HG02973 (cell line): ENCODE results near the gene HBM.
"Not testable (repeated sequence)": the region's sequence is repeated elsewhere in the genome, so short reads cannot be mapped to it uniquely, and the experiment has no call there.

Experiments
- ATAC-seq: cut with Tn5 transposase; IDR thresholded peaks from one replicate; pipeline ENCODE4 v1.9.1; 2021; ENCODE audit warnings: moderate library complexity; ENCODE audit not compliant: unreplicated experiment

Gene HBM

GRCh38 chr16:180681-181564 lies 15.1 kb downstream of the HBM start:
- no peak for ATAC-seq

DNA sequence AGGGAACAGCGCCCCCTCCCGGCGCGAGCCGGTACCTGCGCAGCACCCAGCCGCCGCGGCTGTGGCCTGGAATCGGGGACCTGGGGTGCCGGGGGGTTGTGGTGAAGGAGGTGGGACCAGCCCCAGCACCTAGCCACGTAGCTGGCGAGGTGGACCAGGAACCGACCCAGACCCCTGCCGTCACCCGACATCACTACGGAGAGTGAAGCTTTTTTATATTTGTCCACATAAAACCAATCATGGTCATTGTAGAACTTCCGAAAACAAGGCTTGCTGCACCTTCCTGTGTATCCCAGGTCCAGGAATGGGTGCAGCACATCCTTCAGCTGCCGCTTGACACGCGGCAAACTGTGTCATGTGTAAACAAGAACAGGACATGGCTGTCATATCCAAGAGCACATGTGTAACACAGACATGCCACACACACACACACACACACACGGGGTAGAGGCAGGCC lies 15.8 kb downstream of the HBM start:
- no peak for ATAC-seq

GRCh38 chr16:183005-183404 lies 17.2 kb downstream of the HBM start:
- no peak for ATAC-seq

- ATAC-seq: no peak
These were observed 19.4 kb downstream of the HBM start for GRCh38 chr16:185213-185612.

GRCh38 chr16:185691-186090 lies 19.9 kb downstream of the HBM start:
- no peak for ATAC-seq

- ATAC-seq: no peak
These were observed 21.6 kb downstream of the HBM start for GRCh38 chr16:187330-187729.

DNA sequence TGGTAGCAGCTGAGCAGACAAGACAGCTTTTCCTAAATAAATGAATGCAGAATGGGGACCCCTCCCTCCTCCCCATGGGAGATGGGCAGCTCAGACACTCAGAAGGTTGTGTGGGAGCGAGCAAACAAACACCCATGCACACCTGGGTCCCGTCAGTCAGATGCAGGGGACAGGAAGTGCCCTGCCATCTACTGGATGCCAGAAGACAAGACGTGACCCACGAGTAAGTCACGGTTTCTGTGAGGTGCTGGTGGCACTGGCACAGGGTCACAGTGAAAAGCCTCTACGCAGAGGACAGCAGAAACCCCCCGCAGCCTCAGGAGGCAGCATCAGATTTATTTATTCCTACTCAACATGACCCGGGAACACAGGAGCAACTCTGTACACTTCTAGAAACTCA lies 22.9 kb downstream of the HBM start:
- ATAC-seq: no peak

DNA sequence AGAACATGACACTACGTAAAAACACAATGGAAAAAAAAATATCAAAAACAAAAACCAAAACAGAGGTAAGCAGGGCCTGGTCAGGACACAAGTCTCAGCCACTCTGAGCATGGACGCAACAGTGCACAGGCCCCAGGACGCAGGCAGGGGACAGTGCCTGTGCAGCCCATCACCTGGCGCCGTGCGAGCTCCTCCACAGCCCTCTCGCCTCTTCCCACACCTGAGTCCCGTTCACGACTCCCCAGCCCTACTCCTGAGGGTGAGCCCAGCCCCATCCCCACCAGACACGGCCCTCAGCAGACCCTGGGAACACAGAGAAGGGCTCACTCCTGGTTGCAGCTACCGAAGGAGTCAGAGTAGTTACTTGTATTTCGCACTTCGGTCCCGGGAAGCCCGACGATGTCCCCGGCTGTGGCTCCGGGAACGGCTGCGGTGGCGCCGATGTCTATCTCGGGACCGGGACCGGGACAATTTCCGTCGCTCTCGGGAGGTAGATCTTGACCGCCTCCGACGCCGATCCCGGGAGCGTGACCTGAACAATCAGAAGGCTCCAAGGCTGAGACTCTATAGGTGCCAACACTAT lies 23.9 kb downstream of the HBM start:
- ATAC-seq: no peak

DNA sequence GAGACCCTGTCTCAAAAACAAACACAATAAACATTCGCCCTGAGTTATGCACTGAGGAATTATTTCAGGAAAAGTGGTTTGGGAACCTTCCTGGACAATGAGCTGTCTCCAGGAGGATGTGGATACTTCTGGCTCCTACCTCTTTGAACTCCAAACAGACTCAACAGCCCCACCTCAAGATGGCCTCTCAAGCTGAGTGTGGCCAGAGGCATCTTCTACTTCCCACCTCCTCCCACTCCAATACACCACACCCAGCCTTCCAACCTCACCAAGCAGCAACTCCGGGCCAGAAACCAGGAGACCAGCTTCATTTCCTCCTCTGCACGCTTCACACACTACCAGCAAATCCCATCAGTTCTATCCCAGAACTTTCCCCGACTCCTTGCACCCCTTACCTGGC lies 26.1 kb downstream of the HBM start:
- ATAC-seq: no peak

GRCh38 chr16:192686-193085 lies 26.9 kb downstream of the HBM start:
- ATAC-seq: no peak

DNA sequence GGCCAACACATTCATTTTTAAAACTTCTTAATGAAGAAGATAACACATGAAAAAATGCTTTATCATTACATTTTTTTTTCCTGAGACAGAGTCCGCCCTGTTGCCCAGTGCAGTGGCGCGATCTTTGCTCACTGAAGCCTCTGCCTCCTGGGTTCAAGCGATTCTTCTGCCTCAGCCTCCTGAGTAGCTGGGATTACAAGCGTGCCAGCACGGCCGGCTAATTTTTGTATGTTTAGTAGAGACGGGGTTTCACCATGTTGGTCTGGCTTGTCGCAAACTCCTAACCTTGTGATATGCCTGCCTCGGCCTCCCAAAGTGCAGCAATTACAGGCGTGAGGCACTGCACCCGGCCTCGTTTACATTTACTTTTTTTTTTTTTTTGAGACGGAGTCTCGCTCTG lies 27.7 kb downstream of the HBM start:
- no peak for ATAC-seq

DNA sequence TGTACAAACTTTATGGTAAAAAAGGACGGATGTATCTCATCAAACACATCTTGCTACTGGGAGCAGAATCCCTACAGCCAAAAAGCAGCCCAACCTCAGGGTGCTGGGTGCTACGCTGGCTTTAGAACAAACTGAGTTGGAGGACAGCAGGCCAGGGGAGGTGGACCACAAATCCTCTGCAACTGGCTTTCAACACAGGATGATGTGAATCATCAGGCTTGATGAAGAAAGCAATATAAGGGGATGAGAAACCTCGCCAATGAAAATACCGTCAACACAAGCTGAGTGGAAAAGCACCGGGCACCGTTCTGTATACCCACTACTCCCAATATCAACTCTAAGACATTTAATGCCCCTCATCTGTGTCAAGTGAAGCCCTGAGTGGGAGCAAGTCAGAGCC lies 28.7 kb downstream of the HBM start:
- no peak for ATAC-seq

DNA sequence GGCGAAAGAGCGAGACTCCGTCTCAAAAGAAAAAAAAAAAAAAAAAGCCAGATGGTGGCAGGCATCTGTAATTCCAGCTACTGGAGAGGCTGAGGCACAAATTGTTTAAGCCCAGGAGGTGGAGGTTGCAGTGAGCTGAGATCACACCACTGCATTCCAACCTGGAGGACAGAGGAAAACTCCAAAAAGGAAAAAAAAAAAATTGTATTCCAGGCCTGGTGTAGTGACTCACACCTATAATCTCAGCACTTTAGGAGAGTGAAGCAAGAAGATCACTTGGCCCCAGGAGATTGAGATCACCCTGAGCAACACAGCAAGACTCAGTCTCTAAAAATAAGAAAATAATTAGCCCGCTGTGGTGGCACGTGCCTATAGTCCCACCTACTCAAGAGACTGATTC lies 34.6 kb downstream of the HBM start:
- ATAC-seq: no peak

GRCh38 chr16:203246-203645 lies 37.5 kb downstream of the HBM start:
- no peak for ATAC-seq

- not testable (repeated sequence) for ATAC-seq
These were observed 38.3 kb downstream of the HBM start for GRCh38 chr16:204046-204445.

GRCh38 chr16:209359-209758 lies 43.6 kb downstream of the HBM start:
- not testable (repeated sequence) for ATAC-seq

DNA sequence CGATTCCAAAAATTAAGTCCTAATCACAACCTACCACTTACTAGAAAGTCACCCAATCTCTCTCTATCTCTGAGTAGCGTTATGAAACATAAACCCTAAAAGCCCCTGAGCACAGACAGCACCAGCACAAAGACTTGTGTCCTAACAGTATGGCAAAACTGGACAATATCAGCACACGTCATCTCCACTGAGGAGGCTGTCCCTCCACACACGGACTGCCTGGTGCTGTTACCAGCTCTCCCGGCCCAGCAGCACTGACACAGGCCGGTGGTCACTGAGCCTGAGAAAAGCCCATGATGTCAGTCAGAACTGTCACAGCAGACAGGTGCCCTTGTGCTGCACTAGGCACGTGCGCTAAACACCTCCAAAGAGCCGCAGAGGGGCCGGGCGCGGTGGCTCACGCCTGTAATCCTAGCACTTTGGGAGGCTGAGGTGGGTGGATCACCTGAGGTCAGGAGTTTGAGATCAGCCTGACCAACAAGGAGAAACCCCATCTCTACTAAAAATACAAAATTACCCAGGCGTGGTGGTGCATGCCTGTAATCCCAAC lies 45.9 kb downstream of the HBM start:
- ATAC-seq: not testable (repeated sequence)

- ATAC-seq: no peak
These were observed 47.2 kb downstream of the HBM start for GRCh38 chr16:212999-213398.
